ENCODE data around the gene PAFAH1B1. TPM values are rescaled to one million over a fixed set of nuclear protein-coding genes. Genes with fewer than 3 reads are reported as not detected.

PAFAH1B1 gene
- total and polyA plus RNA-seq, 2 experiments from 2014 or later = 69.9 to 71.7 TPM

- peaks cover 11% of the 10 kb centered on the region; the same call in 1 of the 2 replicates for H3F3A ChIP-seq (replicated peaks; ENCODE audit: low read depth)
- H3K27ac Mint-ChIP-seq = no peak overlapping the region
- no peak for ATAC-seq
- H3K9me3 Mint-ChIP-seq = no peaks in the 10 kb centered on the region
- no peak overlapping the region for H3K4me3 Mint-ChIP-seq
- H3K36me3 ChIP-seq (ENCODE audit: insufficient read depth) = no peaks in the 10 kb centered on the region
- peaks cover 43% of the 10 kb centered on the region for H3K4me1 Mint-ChIP-seq
- H3K79me2 ChIP-seq (replicated peaks; ENCODE audit: insufficient read depth) = peaks cover 58% of the 10 kb centered on the region
- H2AFZ ChIP-seq = no peak overlapping the region
- no peak for DNase-seq (ENCODE audit: low spot score)
- H3K27me3 ChIP-seq (ENCODE audit: insufficient read depth) = peaks cover 14% of the 10 kb centered on the region; the same call in 1 of the 2 replicates
- H3K36me3 Mint-ChIP-seq (ENCODE audit: low read depth) = peaks cover 15% of the 10 kb centered on the region
- peaks cover 20% of the 10 kb centered on the region for H3K27me3 Mint-ChIP-seq (ENCODE audit: insufficient read depth, low read depth, poor library complexity)
- H3K9me2 ChIP-seq (ENCODE audit: insufficient read depth) = no peaks in the 10 kb centered on the region
- no peak overlapping the region for H3K4me2 ChIP-seq
- H3K4me1 ChIP-seq (ENCODE audit: insufficient read depth) = peaks cover 26% of the 10 kb centered on the region
- no peak overlapping the region for H3K4me3 ChIP-seq
- H3K27ac ChIP-seq (ENCODE audit: low read depth) = no peak overlapping the region
- TF ChIP-seq EZH2phosphoT487 (IDR thresholded peaks at IDR 0.05; ENCODE audit: unreplicated experiment) = no peak
- TF ChIP-seq CTCF (conservative IDR thresholded peaks at IDR 0.05; ENCODE audit: low read depth in 2 of 2) = no peak
- no peak for TF ChIP-seq CREB1 (CRISPR knock-in tag; IDR thresholded peaks at IDR 0.05; ENCODE audit: low read depth)
- TF ChIP-seq POLR2AphosphoS5 (IDR thresholded peaks at IDR 0.05; ENCODE audit: low read depth) = no peak
- no peak for TF ChIP-seq NANOG (IDR thresholded peaks at IDR 0.05; ENCODE audit: borderline replicate concordance)
- TF ChIP-seq REST (IDR thresholded peaks at IDR 0.05; ENCODE audit: unreplicated experiment) = no peak
- no peak for TF ChIP-seq ETS1 (IDR thresholded peaks at IDR 0.05)
- no peak for TF ChIP-seq STAT1 (IDR thresholded peaks at IDR 0.05; ENCODE audit: unreplicated experiment)
- TF ChIP-seq, protein P1, sequence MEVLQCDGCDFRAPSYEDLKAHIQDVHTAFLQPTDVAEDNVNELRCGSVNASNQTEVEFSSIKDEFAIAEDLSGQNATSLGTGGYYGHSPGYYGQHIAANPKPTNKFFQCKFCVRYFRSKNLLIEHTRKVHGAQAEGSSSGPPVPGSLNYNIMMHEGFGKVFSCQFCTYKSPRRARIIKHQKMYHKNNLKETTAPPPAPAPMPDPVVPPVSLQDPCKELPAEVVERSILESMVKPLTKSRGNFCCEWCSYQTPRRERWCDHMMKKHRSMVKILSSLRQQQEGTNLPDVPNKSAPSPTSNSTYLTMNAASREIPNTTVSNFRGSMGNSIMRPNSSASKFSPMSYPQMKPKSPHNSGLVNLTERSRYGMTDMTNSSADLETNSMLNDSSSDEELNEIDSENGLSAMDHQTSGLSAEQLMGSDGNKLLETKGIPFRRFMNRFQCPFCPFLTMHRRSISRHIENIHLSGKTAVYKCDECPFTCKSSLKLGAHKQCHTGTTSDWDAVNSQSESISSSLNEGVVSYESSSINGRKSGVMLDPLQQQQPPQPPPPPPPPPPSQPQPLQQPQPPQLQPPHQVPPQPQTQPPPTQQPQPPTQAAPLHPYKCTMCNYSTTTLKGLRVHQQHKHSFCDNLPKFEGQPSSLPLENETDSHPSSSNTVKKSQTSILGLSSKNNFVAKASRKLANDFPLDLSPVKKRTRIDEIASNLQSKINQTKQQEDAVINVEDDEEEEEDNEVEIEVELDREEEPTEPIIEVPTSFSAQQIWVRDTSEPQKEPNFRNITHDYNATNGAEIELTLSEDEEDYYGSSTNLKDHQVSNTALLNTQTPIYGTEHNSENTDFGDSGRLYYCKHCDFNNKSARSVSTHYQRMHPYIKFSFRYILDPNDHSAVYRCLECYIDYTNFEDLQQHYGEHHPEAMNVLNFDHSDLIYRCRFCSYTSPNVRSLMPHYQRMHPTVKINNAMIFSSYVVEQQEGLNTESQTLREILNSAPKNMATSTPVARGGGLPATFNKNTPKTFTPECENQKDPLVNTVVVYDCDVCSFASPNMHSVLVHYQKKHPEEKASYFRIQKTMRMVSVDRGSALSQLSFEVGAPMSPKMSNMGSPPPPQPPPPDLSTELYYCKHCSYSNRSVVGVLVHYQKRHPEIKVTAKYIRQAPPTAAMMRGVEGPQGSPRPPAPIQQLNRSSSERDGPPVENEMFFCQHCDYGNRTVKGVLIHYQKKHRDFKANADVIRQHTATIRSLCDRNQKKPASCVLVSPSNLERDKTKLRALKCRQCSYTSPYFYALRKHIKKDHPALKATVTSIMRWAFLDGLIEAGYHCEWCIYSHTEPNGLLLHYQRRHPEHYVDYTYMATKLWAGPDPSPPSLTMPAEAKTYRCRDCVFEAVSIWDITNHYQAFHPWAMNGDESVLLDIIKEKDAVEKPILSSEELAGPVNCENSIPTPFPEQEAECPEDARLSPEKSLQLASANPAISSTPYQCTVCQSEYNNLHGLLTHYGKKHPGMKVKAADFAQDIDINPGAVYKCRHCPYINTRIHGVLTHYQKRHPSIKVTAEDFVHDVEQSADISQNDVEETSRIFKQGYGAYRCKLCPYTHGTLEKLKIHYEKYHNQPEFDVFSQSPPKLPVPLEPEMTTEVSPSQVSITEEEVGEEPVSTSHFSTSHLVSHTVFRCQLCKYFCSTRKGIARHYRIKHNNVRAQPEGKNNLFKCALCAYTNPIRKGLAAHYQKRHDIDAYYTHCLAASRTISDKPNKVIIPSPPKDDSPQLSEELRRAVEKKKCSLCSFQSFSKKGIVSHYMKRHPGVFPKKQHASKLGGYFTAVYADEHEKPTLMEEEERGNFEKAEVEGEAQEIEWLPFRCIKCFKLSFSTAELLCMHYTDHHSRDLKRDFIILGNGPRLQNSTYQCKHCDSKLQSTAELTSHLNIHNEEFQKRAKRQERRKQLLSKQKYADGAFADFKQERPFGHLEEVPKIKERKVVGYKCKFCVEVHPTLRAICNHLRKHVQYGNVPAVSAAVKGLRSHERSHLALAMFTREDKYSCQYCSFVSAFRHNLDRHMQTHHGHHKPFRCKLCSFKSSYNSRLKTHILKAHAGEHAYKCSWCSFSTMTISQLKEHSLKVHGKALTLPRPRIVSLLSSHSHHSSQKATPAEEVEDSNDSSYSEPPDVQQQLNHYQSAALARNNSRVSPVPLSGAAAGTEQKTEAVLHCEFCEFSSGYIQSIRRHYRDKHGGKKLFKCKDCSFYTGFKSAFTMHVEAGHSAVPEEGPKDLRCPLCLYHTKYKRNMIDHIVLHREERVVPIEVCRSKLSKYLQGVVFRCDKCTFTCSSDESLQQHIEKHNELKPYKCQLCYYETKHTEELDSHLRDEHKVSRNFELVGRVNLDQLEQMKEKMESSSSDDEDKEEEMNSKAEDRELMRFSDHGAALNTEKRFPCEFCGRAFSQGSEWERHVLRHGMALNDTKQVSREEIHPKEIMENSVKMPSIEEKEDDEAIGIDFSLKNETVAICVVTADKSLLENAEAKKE (CRISPR knock-in tag; IDR thresholded peaks at IDR 0.05) = no peak
- no peak for TF ChIP-seq JUNB (IDR thresholded peaks at IDR 0.05; ENCODE audit: unreplicated experiment)
- no peak for TF ChIP-seq EZH2 (IDR thresholded peaks at IDR 0.05; ENCODE audit: low read depth, unreplicated experiment)
- no peak for TF ChIP-seq ZNF331 (CRISPR knock-in tag; IDR thresholded peaks at IDR 0.05; ENCODE audit: low read depth)
- TF ChIP-seq ZNF114 (CRISPR knock-in tag; IDR thresholded peaks at IDR 0.05) = no peak
- H4K20me1 ChIP-seq (replicated peaks; ENCODE audit: insufficient read depth) = peaks cover 10% of the 10 kb centered on the region
These were observed 113.6 kb downstream of the PAFAH1B1 start for GRCh38 chr17:2706911-2707510.

All from GM23338 (cell line).